H1 (cell line): ENCODE data around the gene RFLNA. TPM values are rescaled to one million over a fixed set of nuclear protein-coding genes. Genes with fewer than 3 reads are reported as not detected.

Experiments used
- ASH2L ChIP-seq: fragments of 200-600, 300-600 bp; sonication (generic); IDR thresholded peaks from one replicate; pipeline ENCODE4 v1.7.1; 2017; ENCODE audit warnings: low read length
- BACH1 ChIP-seq: IDR thresholded peaks from 2 replicates; pipeline ENCODE4 v1.6.1; 2012; ENCODE audit warnings: low read length, improper control_type of control experiment
- CBX5 ChIP-seq: fragments of 300-800, 300-1000 bp; sonication (generic); IDR thresholded peaks from 2 replicates; pipeline ENCODE4 v1.7.1; 2016; ENCODE audit warnings: antibody characterized with exemption, low read length, low read depth
- CBX8 ChIP-seq: fragments of 300-800, 300-1000 bp; sonication (generic); IDR thresholded peaks from 2 replicates; pipeline ENCODE4 v1.7.1; 2016; ENCODE audit warnings: low read depth, low read length, borderline replicate concordance
- CREB1 ChIP-seq: IDR thresholded peaks from 2 replicates; pipeline ENCODE4 v1.6.1; 2012; ENCODE audit warnings: inconsistent platforms
- CTCF ChIP-seq, 3 experiments: IDR thresholded peaks; 1 replicate in 2 of 3; 2 replicates in 1 of 3; pipeline versions ENCODE4 v1.5.1 to v1.6.1; 2011; ENCODE audit warnings: low read length in 3 of 3, mild to moderate bottlenecking in 3 of 3, inconsistent platforms in 2 of 3, low read depth in 1 of 3, moderate library complexity in 1 of 3; ENCODE audit not compliant: insufficient read depth in 1 of 3; ENCODE audit errors: control extremely low read depth in 1 of 3
- E2F6 ChIP-seq: IDR thresholded peaks from 2 replicates; pipeline ENCODE4 v1.6.1; 2012; ENCODE audit warnings: inconsistent platforms
- EGR1 ChIP-seq: IDR thresholded peaks from 2 replicates; pipeline ENCODE4 v1.6.1; 2011; ENCODE audit warnings: low read depth, low read length, borderline replicate concordance
- EP300 ChIP-seq, 2 experiments: IDR thresholded peaks; 1 replicate in 1 of 2; 2 replicates in 1 of 2; pipeline ENCODE4 v1.6.1; 2011 to 2012; ENCODE audit warnings: low read depth in 2 of 2, low read length in 2 of 2, mild to moderate bottlenecking in 2 of 2, borderline replicate concordance in 1 of 2, inconsistent platforms in 1 of 2, moderate library complexity in 1 of 2
- JUN ChIP-seq: IDR thresholded peaks from 2 replicates; pipeline ENCODE4 v1.6.1; 2011; ENCODE audit warnings: low read depth, mild to moderate bottlenecking, improper control_type of control experiment, low read length
- JUND ChIP-seq: IDR thresholded peaks from 2 replicates; pipeline ENCODE4 v1.6.1; 2011; ENCODE audit warnings: mild to moderate bottlenecking, improper control_type of control experiment, low read length
- KDM4A ChIP-seq: IDR thresholded peaks from one replicate; pipeline ENCODE4 v1.7.1; 2012; ENCODE audit warnings: low read depth, mild to moderate bottlenecking, moderate library complexity, low read length, inconsistent platforms; ENCODE audit not compliant: severe bottlenecking
- NRF1 ChIP-seq: IDR thresholded peaks from 2 replicates; pipeline ENCODE4 v1.6.1; 2011; ENCODE audit warnings: mild to moderate bottlenecking, low read depth, low read length, improper control_type of control experiment
- RAD21 ChIP-seq, 2 experiments: IDR thresholded peaks in 1 of 2; conservative IDR thresholded peaks in 1 of 2; 2 replicates each; pipeline ENCODE4 v1.6.1; 2011; ENCODE audit warnings: low read depth in 2 of 2, low read length in 2 of 2, improper control_type of control experiment in 1 of 2, inconsistent platforms in 1 of 2, mild to moderate bottlenecking in 1 of 2, moderate library complexity in 1 of 2
- RNF2 ChIP-seq: fragments of 200-900, 300-1000 bp; sonication (generic); IDR thresholded peaks from 2 replicates; pipeline ENCODE4 v1.7.1; 2016; ENCODE audit warnings: borderline replicate concordance, low read depth, mild to moderate bottlenecking, antibody characterized with exemption, low read length; ENCODE audit not compliant: poor library complexity, severe bottlenecking; ENCODE audit errors: missing control alignments
- SIN3A ChIP-seq, 2 experiments: IDR thresholded peaks in 1 of 2; conservative IDR thresholded peaks in 1 of 2; 2 replicates each; pipeline ENCODE4 v1.6.1; 2011 to 2012; ENCODE audit warnings: low read length in 2 of 2, improper control_type of control experiment in 1 of 2, low read depth in 1 of 2, mild to moderate bottlenecking in 1 of 2
- SIRT6 ChIP-seq: IDR thresholded peaks from one replicate; pipeline ENCODE4 v1.7.1; 2012; ENCODE audit warnings: low read length, inconsistent platforms
- SP1 ChIP-seq: IDR thresholded peaks from 2 replicates; pipeline ENCODE4 v1.6.1; 2011; ENCODE audit warnings: low read depth, low read length
- TAF1 ChIP-seq: IDR thresholded peaks from 2 replicates; pipeline ENCODE4 v1.6.1; 2011; ENCODE audit warnings: mild to moderate bottlenecking, low read depth, low read length
- TAF7 ChIP-seq: optimal IDR thresholded peaks from 2 replicates; pipeline ENCODE3; 2011; ENCODE audit warnings: low read depth, mild to moderate bottlenecking, inconsistent platforms, low read length, moderate library complexity, borderline replicate concordance
- TCF12 ChIP-seq: IDR thresholded peaks from 2 replicates; pipeline ENCODE4 v1.6.1; 2011; ENCODE audit warnings: low read depth, mild to moderate bottlenecking, low read length
- ZNF274 ChIP-seq: IDR thresholded peaks from 2 replicates; pipeline ENCODE4 v1.7.0; 2012; ENCODE audit warnings: low read length, borderline replicate concordance; ENCODE audit errors: extremely low read depth
- polyA plus RNA-seq, 7 experiments: library from polyadenylated mRNA; depleted of rRNA in 3 of 7; stranded (reverse) in 5 of 7; unstranded in 2 of 7; fragments of >200 nt in 5 of 7; fragments of 200-250 nt in 2 of 7; gene quantifications; 1 replicate in 5 of 7; 2 replicates in 1 of 7; 4 replicates in 1 of 7; pipeline versions ENCODE4 v1.2.1 to v1.2.3, GENCODE V29; 2011 to 2013; ENCODE audit warnings: missing spikeins in 2 of 7, mixed read lengths in 2 of 7
- total RNA-seq: library from RNA; stranded (reverse); fragmentation: NEBNext Ultra II Directional; extraction: Animal tissue kit (Norgen Biotek cat#: 25700); gene quantifications from 2 replicates; pipeline ENCODE4 v1.2.1, GENCODE V29; 2021

RFLNA gene
- total and polyA plus RNA-seq, 2 of the 8 experiments (the other 6 are each of a cell fraction or from before 2014, with no cell fraction given) = 6.4 to 6.6 TPM

- TF ChIP-seq SIN3A (conservative IDR thresholded peaks at IDR 0.05 in 1 of 2, IDR thresholded peaks at IDR 0.05 in 1 of 2; ENCODE audit: low read depth in 1 of 2, low read length in 2 of 2) = no peak
- TF ChIP-seq TAF7 = no peak
- no peak for TF ChIP-seq SP1
- TF ChIP-seq CBX5 = no peak
- TF ChIP-seq ZNF274 = no peak
- no peak for TF ChIP-seq KDM4A
- no peak for TF ChIP-seq CREB1
- TF ChIP-seq NRF1 = no peak
- no peak for TF ChIP-seq JUN
- TF ChIP-seq RAD21 (IDR thresholded peaks at IDR 0.05 in 1 of 2, conservative IDR thresholded peaks at IDR 0.05 in 1 of 2; ENCODE audit: low read depth in 2 of 2, low read length in 2 of 2) = peak; percentile 61 to 70
- no peak for TF ChIP-seq RNF2
- TF ChIP-seq ASH2L = no peak
- no peak for TF ChIP-seq CBX8
- no peak for TF ChIP-seq BACH1
- no peak for TF ChIP-seq SIRT6
- TF ChIP-seq TCF12 = no peak
- TF ChIP-seq E2F6 = no peak
- peak; percentile 58; the same call in 1 of the 2 replicates for TF ChIP-seq EGR1
- no peak for TF ChIP-seq JUND
- TF ChIP-seq CTCF (IDR thresholded peaks at IDR 0.05; ENCODE audit: control extremely low read depth in 1 of 3, insufficient read depth in 1 of 3, low read depth in 1 of 3, low read length in 3 of 3) = peak in 2 of 3 experiments; percentile 51 to 55; a peak in 3 of 4 replicates
- TF ChIP-seq TAF1 = no peak
- no peak for TF ChIP-seq EP300 (IDR thresholded peaks at IDR 0.05; ENCODE audit: borderline replicate concordance in 1 of 2, low read depth in 2 of 2, low read length in 2 of 2)
Observed at GRCh38 chr12:124332058-124332672, 37.3 kb downstream of the RFLNA start (continued).
